ENCODE data around the gene MYBPC1. TPM values are rescaled to one million over a fixed set of nuclear protein-coding genes. Genes with fewer than 3 reads are reported as not detected.
"Not testable (repeated sequence)": the region's sequence is repeated elsewhere in the genome, so short reads cannot be mapped to it uniquely, and the experiment has no call there.

Gene MYBPC1
- total RNA-seq, 1 experiment from 2014 or later: not detected

GRCh38 chr12:101722392-101722791 is 127.6 kb downstream of the MYBPC1 start:
- Histone ChIP-seq H3K9ac (ENCODE audit: low read length) (no peak overlapping the region), H3K27me3 (ENCODE audit: low read length) (no peaks in the 10 kb centered on the region), H3K9me3 (ENCODE audit: low read length) (no peaks in the 10 kb centered on the region), H3K4me2 (ENCODE audit: low read depth, low read length, poor library complexity, severe bottlenecking) (no peak overlapping the region), H3K4me3 (ENCODE audit: low read length) (no peak overlapping the region), H2AFZ (ENCODE audit: low read length) (no peak overlapping the region), H3K4me1 (ENCODE audit: low read length) (no peaks in the 10 kb centered on the region), H3K36me3 (ENCODE audit: insufficient read depth, low read length) (no peaks in the 10 kb centered on the region), H3K27ac (ENCODE audit: low read length) (no peak overlapping the region), H4K20me1 (ENCODE audit: insufficient read depth, low read depth, low read length) (no peaks in the 10 kb centered on the region), H3K9me2 (replicated peaks; ENCODE audit: insufficient read depth, low read length) (no peaks in the 10 kb centered on the region), H3K79me2 (ENCODE audit: low read length) (no peaks in the 10 kb centered on the region)
- no peak for DNase-seq

- Histone ChIP-seq H3K79me2 (ENCODE audit: low read length) (no peaks in the 10 kb centered on the region), H3K9me3 (ENCODE audit: low read length) (no peaks in the 10 kb centered on the region), H3K4me2 (ENCODE audit: low read depth, low read length, poor library complexity, severe bottlenecking) (no peak overlapping the region), H4K20me1 (ENCODE audit: insufficient read depth, low read depth, low read length) (no peaks in the 10 kb centered on the region), H3K9ac (ENCODE audit: low read length) (no peak overlapping the region), H3K27ac (ENCODE audit: low read length) (no peak overlapping the region), H3K4me3 (ENCODE audit: low read length) (no peak overlapping the region), H3K4me1 (ENCODE audit: low read length) (no peaks in the 10 kb centered on the region), H2AFZ (ENCODE audit: low read length) (no peak overlapping the region), H3K9me2 (replicated peaks; ENCODE audit: insufficient read depth, low read length) (no peaks in the 10 kb centered on the region), H3K36me3 (ENCODE audit: insufficient read depth, low read length) (no peaks in the 10 kb centered on the region), H3K27me3 (ENCODE audit: low read length) (no peaks in the 10 kb centered on the region)
- no peak for DNase-seq
These were observed 132.3 kb downstream of the MYBPC1 start for GRCh38 chr12:101727098-101727497.

- Histone ChIP-seq H3K4me1 (ENCODE audit: low read length) (no peaks in the 10 kb centered on the region), H3K27ac (ENCODE audit: low read length) (no peak overlapping the region), H3K9me2 (replicated peaks; ENCODE audit: insufficient read depth, low read length) (no peaks in the 10 kb centered on the region), H4K20me1 (ENCODE audit: insufficient read depth, low read depth, low read length) (no peaks in the 10 kb centered on the region), H3K4me3 (ENCODE audit: low read length) (no peak overlapping the region), H3K9ac (ENCODE audit: low read length) (no peak overlapping the region), H3K36me3 (ENCODE audit: insufficient read depth, low read length) (no peaks in the 10 kb centered on the region), H3K27me3 (ENCODE audit: low read length) (no peaks in the 10 kb centered on the region), H2AFZ (ENCODE audit: low read length) (no peak overlapping the region), H3K4me2 (ENCODE audit: low read depth, low read length, poor library complexity, severe bottlenecking) (no peak overlapping the region), H3K79me2 (ENCODE audit: low read length) (no peaks in the 10 kb centered on the region), H3K9me3 (ENCODE audit: low read length) (no peaks in the 10 kb centered on the region)
- DNase-seq: no peak
These were observed 135.1 kb downstream of the MYBPC1 start for GRCh38 chr12:101729842-101730241.

- DNase-seq: no peak
- Histone ChIP-seq H3K9me2 (replicated peaks; ENCODE audit: insufficient read depth, low read length) (no peaks in the 10 kb centered on the region), H2AFZ (ENCODE audit: low read length) (no peak overlapping the region), H3K9me3 (ENCODE audit: low read length) (no peaks in the 10 kb centered on the region), H3K79me2 (ENCODE audit: low read length) (no peaks in the 10 kb centered on the region), H3K9ac (ENCODE audit: low read length) (no peak overlapping the region), H3K4me2 (ENCODE audit: low read depth, low read length, poor library complexity, severe bottlenecking) (no peak overlapping the region), H3K27ac (ENCODE audit: low read length) (no peak overlapping the region), H4K20me1 (ENCODE audit: insufficient read depth, low read depth, low read length) (no peaks in the 10 kb centered on the region), H3K4me1 (ENCODE audit: low read length) (no peaks in the 10 kb centered on the region), H3K4me3 (ENCODE audit: low read length) (no peak overlapping the region), H3K36me3 (ENCODE audit: insufficient read depth, low read length) (no peaks in the 10 kb centered on the region), H3K27me3 (ENCODE audit: low read length) (no peaks in the 10 kb centered on the region)
These were observed 137.5 kb downstream of the MYBPC1 start for GRCh38 chr12:101732318-101732717.

GRCh38 chr12:101733166-101733565 is 138.4 kb downstream of the MYBPC1 start:
- no peak overlapping the region for H3K27ac ChIP-seq (ENCODE audit: low read length)
- H3K4me3 ChIP-seq (ENCODE audit: low read length): no peak overlapping the region
- H2AFZ ChIP-seq (ENCODE audit: low read length): no peak overlapping the region
- H3K79me2 ChIP-seq (ENCODE audit: low read length): no peaks in the 10 kb centered on the region
- no peak overlapping the region for H3K9ac ChIP-seq (ENCODE audit: low read length)
- no peaks in the 10 kb centered on the region for H3K27me3 ChIP-seq (ENCODE audit: low read length)
- H3K9me3 ChIP-seq (ENCODE audit: low read length): no peaks in the 10 kb centered on the region
- H3K4me2 ChIP-seq (ENCODE audit: low read depth, low read length, poor library complexity, severe bottlenecking): no peak overlapping the region
- no peak for DNase-seq
- no peaks in the 10 kb centered on the region for H3K4me1 ChIP-seq (ENCODE audit: low read length)
- H3K36me3 ChIP-seq (ENCODE audit: insufficient read depth, low read length): no peaks in the 10 kb centered on the region
- no peaks in the 10 kb centered on the region for H3K9me2 ChIP-seq (replicated peaks; ENCODE audit: insufficient read depth, low read length)
- no peaks in the 10 kb centered on the region for H4K20me1 ChIP-seq (ENCODE audit: insufficient read depth, low read depth, low read length)

- H3K79me2 ChIP-seq (ENCODE audit: low read length); H3K27me3 ChIP-seq (ENCODE audit: low read length); H3K9ac ChIP-seq (ENCODE audit: low read length); H4K20me1 ChIP-seq (ENCODE audit: insufficient read depth, low read depth, low read length); H3K9me3 ChIP-seq (ENCODE audit: low read length); H3K4me1 ChIP-seq (ENCODE audit: low read length); H3K4me2 ChIP-seq (ENCODE audit: low read depth, low read length, poor library complexity, severe bottlenecking); H3K36me3 ChIP-seq (ENCODE audit: insufficient read depth, low read length); H3K27ac ChIP-seq (ENCODE audit: low read length); H3K9me2 ChIP-seq (replicated peaks; ENCODE audit: insufficient read depth, low read length); DNase-seq; H3K4me3 ChIP-seq (ENCODE audit: low read length); H2AFZ ChIP-seq (ENCODE audit: low read length): not testable (repeated sequence)
These were observed 139.7 kb downstream of the MYBPC1 start for GRCh38 chr12:101734482-101734881.

Small RNA genes within 50 kb of the gene (small RNA-seq; reads per million reads assigned to genes)
- gene RNY1P16: not detected

Other genes with a start within 250 kb of the MYBPC1 start
- 41.2 and 52.0 TPM in 2 replicates for gene ARL1, start 187.2 kb upstream of the MYBPC1 start, total RNA-seq (2014; rRNA removed; shearing (Covaris generic); ENCODE audit: low replicate concordance)
- not detected in 2 replicates for gene SPIC, start 119.6 kb upstream of the MYBPC1 start, total RNA-seq (2014; rRNA removed; shearing (Covaris generic); ENCODE audit: low replicate concordance)
- gene CHPT1, start 102.7 kb downstream of the MYBPC1 start, total RNA-seq (2014; rRNA removed; shearing (Covaris generic); ENCODE audit: low replicate concordance): 0.11 TPM in 1 of 2 replicates, not detected in the other
- gene SYCP3, start 144.5 kb downstream of the MYBPC1 start, total RNA-seq (2014; rRNA removed; shearing (Covaris generic); ENCODE audit: low replicate concordance): not detected in 2 replicates
- 10.0 and 11.6 TPM in 2 replicates for gene GNPTAB, start 236.0 kb downstream of the MYBPC1 start, total RNA-seq (2014; rRNA removed; shearing (Covaris generic); ENCODE audit: low replicate concordance)

Measured in Karpas-422 (cell line).